LNCaP clone FGC (cell line): ENCODE results near the gene LECT2.

Experiments used
- DNase-seq: peaks from one replicate; pipeline ENCODE4 v3.0.0-alpha.2; 2011; ENCODE audit warnings: low read depth
- H3K4me3 ChIP-seq: 2 replicates; pipeline ENCODE4 v1.5.1; 2011; ENCODE audit warnings: mild to moderate bottlenecking, low read depth, low read length, control low read depth
- CTCF ChIP-seq: IDR thresholded peaks from 2 replicates; pipeline ENCODE4 v1.5.1; 2012; ENCODE audit warnings: mild to moderate bottlenecking; ENCODE audit not compliant: control insufficient read depth, insufficient read depth; ENCODE audit errors: extremely low read depth

The LECT2 gene

GRCh38 chr5:135954899-135955298 is at the start of gene LECT2:
Gene LECT2 (minus strand): TSS chr5:135954983. CDS start chr5:135954833, 150 bp downstream.
- no peak for TF ChIP-seq CTCF
- no peak within 1 kb of the TSS for H3K4me3 ChIP-seq
- no peak for DNase-seq

- no peak for DNase-seq
- no peak for TF ChIP-seq CTCF
- no peak overlapping the region for H3K4me3 ChIP-seq
These were observed 49.7 kb upstream of the LECT2 start for GRCh38 chr5:136004436-136004835.

GRCh38 chr5:136001466-136001981 is 46.7 kb upstream of the LECT2 start:
- no peak for DNase-seq
- H3K4me3 ChIP-seq = no peak overlapping the region
- no peak for TF ChIP-seq CTCF

GRCh38 chr5:136000932-136001331 is 46.1 kb upstream of the LECT2 start:
- no peak for TF ChIP-seq CTCF

GRCh38 chr5:136000147-136000546 is 45.4 kb upstream of the LECT2 start:
- TF ChIP-seq CTCF = no peak
- DNase-seq = no peak
- no peak overlapping the region for H3K4me3 ChIP-seq

More at GRCh38 chr5:136000932-136001331, 46.1 kb upstream of the LECT2 start:
- DNase-seq = no peak
- no peak overlapping the region for H3K4me3 ChIP-seq

GRCh38 chr5:135999406-136000139 is 44.8 kb upstream of the LECT2 start:
- no peak overlapping the region for H3K4me3 ChIP-seq

More at GRCh38 chr5:135999406-136000139, 44.8 kb upstream of the LECT2 start:
- DNase-seq = no peak
- TF ChIP-seq CTCF = no peak
